DMS53 (cell line): ENCODE results near the gene CSRNP3.
"Not testable (repeated sequence)": the region's sequence is repeated elsewhere in the genome, so short reads cannot be mapped to it uniquely, and the experiment has no call there.

Experiments
- DNase-seq: peaks from one replicate; lab custom pipeline; 2025; lab: John Stamatoyannopoulos, UW

CSRNP3 gene

GRCh38 chr2:165634855-165635254, 165.4 kb downstream of the CSRNP3 start:
- no peak for DNase-seq

GRCh38 chr2:165635532-165635931, 166.0 kb downstream of the CSRNP3 start:
- DNase-seq = no peak

GRCh38 chr2:165636959-165637358, 167.5 kb downstream of the CSRNP3 start:
- no peak for DNase-seq

GRCh38 chr2:165637396-165637795, 167.9 kb downstream of the CSRNP3 start:
- no peak for DNase-seq

GRCh38 chr2:165639504-165639903, 170.0 kb downstream of the CSRNP3 start:
- DNase-seq = no peak

GRCh38 chr2:165640247-165640929, 170.9 kb downstream of the CSRNP3 start:
- DNase-seq = no peak

GRCh38 chr2:165645930-165646831, 176.7 kb downstream of the CSRNP3 start:
- DNase-seq = peak; percentile 8

- no peak for DNase-seq
These were observed 177.9 kb downstream of the CSRNP3 start for GRCh38 chr2:165647409-165647808.

GRCh38 chr2:165648801-165649200, 179.3 kb downstream of the CSRNP3 start:
- DNase-seq = no peak

- DNase-seq = no peak
These were observed 181.7 kb downstream of the CSRNP3 start for GRCh38 chr2:165651233-165651632.

- no peak for DNase-seq
These were observed 186.2 kb downstream of the CSRNP3 start for GRCh38 chr2:165655661-165656060.

GRCh38 chr2:165660361-165660760, 190.9 kb downstream of the CSRNP3 start:
- no peak for DNase-seq

GRCh38 chr2:165662720-165663119, 193.2 kb downstream of the CSRNP3 start:
- no peak for DNase-seq

- no peak for DNase-seq
These were observed 196.1 kb downstream of the CSRNP3 start for GRCh38 chr2:165665614-165666013.

- not testable (repeated sequence) for DNase-seq
These were observed 196.6 kb downstream of the CSRNP3 start for GRCh38 chr2:165666073-165666472.

GRCh38 chr2:165666605-165667004, 197.1 kb downstream of the CSRNP3 start:
- no peak for DNase-seq

- DNase-seq = no peak
These were observed 197.9 kb downstream of the CSRNP3 start for GRCh38 chr2:165667375-165667774.

- peak; percentile 61 for DNase-seq
These were observed 205.3 kb downstream of the CSRNP3 start for GRCh38 chr2:165674780-165675179.

- peak; percentile 65 for DNase-seq
These were observed 206.1 kb downstream of the CSRNP3 start for GRCh38 chr2:165675551-165675968.

GRCh38 chr2:165678882-165679281, 209.4 kb downstream of the CSRNP3 start:
- no peak for DNase-seq

GRCh38 chr2:165679621-165680020, 210.1 kb downstream of the CSRNP3 start:
- no peak for DNase-seq

GRCh38 chr2:165681841-165682240, 212.3 kb downstream of the CSRNP3 start:
- peak; percentile 62 for DNase-seq

- DNase-seq = no peak
These were observed 213.0 kb downstream of the CSRNP3 start for GRCh38 chr2:165682546-165682945.
